Raji (cell line): ENCODE results near the gene ZFYVE21.

Source experiments
- POLR2A ChIP-seq: IDR thresholded peaks from 2 replicates; pipeline ENCODE4 v1.6.1; 2011; ENCODE audit warnings: low read depth, low read length, control low read depth; ENCODE audit not compliant: insufficient read depth

ZFYVE21 gene

GRCh38 chr14:103743691-103744090, 28.1 kb downstream of the ZFYVE21 start:
- no peak for TF ChIP-seq POLR2A

- no peak for TF ChIP-seq POLR2A
Observed at GRCh38 chr14:103744621-103745395, 29.2 kb downstream of the ZFYVE21 start.

GRCh38 chr14:103745424-103745823, 29.8 kb downstream of the ZFYVE21 start:
- no peak for TF ChIP-seq POLR2A

- no peak for TF ChIP-seq POLR2A
Observed at GRCh38 chr14:103746701-103747100, 31.1 kb downstream of the ZFYVE21 start.

- TF ChIP-seq POLR2A: no peak
Observed at GRCh38 chr14:103748534-103748857, 32.9 kb downstream of the ZFYVE21 start.

GRCh38 chr14:103749452-103749851, 33.8 kb downstream of the ZFYVE21 start:
- no peak for TF ChIP-seq POLR2A

GRCh38 chr14:103749860-103750259, 34.2 kb downstream of the ZFYVE21 start:
- TF ChIP-seq POLR2A: no peak

GRCh38 chr14:103753774-103754173, 38.2 kb downstream of the ZFYVE21 start:
- TF ChIP-seq POLR2A: no peak

- TF ChIP-seq POLR2A: no peak
Observed at GRCh38 chr14:103755060-103755459, 39.5 kb downstream of the ZFYVE21 start.

- no peak for TF ChIP-seq POLR2A
Observed at GRCh38 chr14:103758059-103758776, 42.6 kb downstream of the ZFYVE21 start.

GRCh38 chr14:103762036-103762435, 46.4 kb downstream of the ZFYVE21 start:
- no peak for TF ChIP-seq POLR2A

GRCh38 chr14:103762541-103762940, 46.9 kb downstream of the ZFYVE21 start:
- TF ChIP-seq POLR2A: no peak

GRCh38 chr14:103763730-103764488, 48.3 kb downstream of the ZFYVE21 start:
- TF ChIP-seq POLR2A: no peak

GRCh38 chr14:103765526-103765925, 49.9 kb downstream of the ZFYVE21 start:
- no peak for TF ChIP-seq POLR2A

- no peak for TF ChIP-seq POLR2A
Observed at GRCh38 chr14:103767336-103767894, 51.8 kb downstream of the ZFYVE21 start.
